GM12878 (cell line): Measurements from ENCODE around the gene NR3C1. TPM values are rescaled to one million over a fixed set of nuclear protein-coding genes. Genes with fewer than 3 reads are reported as not detected.
A peak's percentile ranks its signal among the peaks of the same experiment; 100 is the strongest.

ENCODE experiments used
- ATAC-seq: fragments of 200-7000 bp; cut with Tn5 transposase; 3 replicates; pipeline ENCODE4 v1.9.1; 2020; ENCODE audit warnings: mild to moderate bottlenecking, moderate library complexity
- BruUV-seq: library from RNA; stranded (reverse); fragments of 400-500 nt; replicated peaks from 2 replicates; lab custom pipeline; 2021; lab: Mats Ljungman, UMichigan
- CTCF ChIA-PET: fragments of 300-600 bp; sonication (Branson Sonifier 250); formaldehyde crosslinking; extraction: SDS; loops from one replicate; lab custom pipeline; 2021; ENCODE audit warnings: inconsistent platforms; lab: Yijun Ruan, JAX
- POLR2A ChIA-PET: fragments of 350-600 bp; formaldehyde crosslinking; extraction: SDS; loops from one replicate; lab custom pipeline; 2021; ENCODE audit warnings: inconsistent platforms; lab: Charles Lee
- RAD21 ChIA-PET: fragments of 300-600 bp; sonication (Branson Sonifier 250); formaldehyde crosslinking; loops from one replicate; lab custom pipeline; 2023; ENCODE audit warnings: antibody characterized with exemption; ENCODE audit not compliant: unreplicated experiment; lab: Charles Lee
- SMC1A ChIA-PET: fragments of 300-600 bp; sonication (Branson Sonifier 250); formaldehyde crosslinking; loops from one replicate; lab custom pipeline; 2023; ENCODE audit not compliant: unreplicated experiment, uncharacterized antibody; lab: Charles Lee
- DNase-seq: peaks from one replicate; pipeline ENCODE4 v3.0.0-alpha.2; 2011; ENCODE audit warnings: low read depth, low spot score
- FAIRE-seq: peaks from 3 replicates; lab custom pipeline; 2011; peaks lifted over from hg19 to GRCh38; lab: Jason Lieb, UNC
- H2AFZ ChIP-seq: 2 replicates; pipeline ENCODE4 v1.6.0; 2011; ENCODE audit warnings: low read depth, low read length, control low read depth; ENCODE audit not compliant: control insufficient read depth
- H3K27ac ChIP-seq: 2 replicates; pipeline ENCODE4 v1.5.1; 2011; ENCODE audit warnings: control low read depth; ENCODE audit not compliant: control insufficient read depth, insufficient read depth
- H3K27me3 ChIP-seq, 2 experiments: replicated peaks in 1 of 2; 2 replicates each; pipeline versions ENCODE4 v1.6.0 to v1.6.1; 2011; ENCODE audit warnings: low read length in 1 of 2; ENCODE audit not compliant: control insufficient read depth in 2 of 2, insufficient read depth in 2 of 2
- H3K36me3 ChIP-seq, 2 experiments: 2 replicates each; pipeline ENCODE4 v1.5.1; 2011; ENCODE audit warnings: low read length in 1 of 2; ENCODE audit not compliant: control insufficient read depth in 2 of 2, insufficient read depth in 2 of 2
- H3K4me1 ChIP-seq: 2 replicates; pipeline ENCODE4 v1.6.1; 2011; ENCODE audit warnings: mild to moderate bottlenecking, low read length, moderate library complexity, mixed read lengths; ENCODE audit not compliant: control insufficient read depth, insufficient read depth
- H3K4me2 ChIP-seq: 2 replicates; pipeline ENCODE4 v1.6.0; 2011; ENCODE audit warnings: control low read depth; ENCODE audit not compliant: control insufficient read depth, insufficient read depth
- H3K4me3 ChIP-seq: fragments of 200-600 bp; sonication (generic); 2 replicates; pipeline ENCODE4 v1.5.1; 2016
- H3K79me2 ChIP-seq: 2 replicates; pipeline ENCODE4 v1.6.0; 2011; ENCODE audit warnings: low read length; ENCODE audit not compliant: control insufficient read depth, insufficient read depth
- H3K9ac ChIP-seq: 2 replicates; pipeline ENCODE4 v1.8.0; 2011; ENCODE audit warnings: low read length, control low read depth, mixed read lengths; ENCODE audit not compliant: control insufficient read depth, insufficient read depth
- H3K9me3 ChIP-seq: replicated peaks from 3 replicates; pipeline ENCODE4 v1.5.1; 2011; ENCODE audit warnings: mild to moderate bottlenecking, low read length; ENCODE audit not compliant: control insufficient read depth, insufficient read depth
- H4K20me1 ChIP-seq: 2 replicates; pipeline ENCODE4 v1.6.0; 2011; ENCODE audit not compliant: control insufficient read depth, insufficient read depth
- FOXM1 ChIP-seq: IDR thresholded peaks from 2 replicates; pipeline ENCODE4 v1.6.1; 2012; ENCODE audit warnings: low read depth, mild to moderate bottlenecking, inconsistent platforms, low read length, moderate library complexity
- NR2F1 ChIP-seq: fragments of 450-650 bp; conservative IDR thresholded peaks from 2 replicates; pipeline ENCODE4 v1.6.1; 2017; ENCODE audit warnings: mild to moderate bottlenecking
- RFX5 ChIP-seq: IDR thresholded peaks from 2 replicates; pipeline ENCODE4 v1.6.1; 2011; ENCODE audit warnings: low read depth, low read length, improper control_type of control experiment
- ZNF24 ChIP-seq: fragments of 450-650 bp; IDR thresholded peaks from 2 replicates; pipeline ENCODE4 v1.6.1; 2017; ENCODE audit warnings: antibody characterized with exemption, mild to moderate bottlenecking
- WGBS: methylation state at CpG from one replicate; pipeline ENCODE4 v1.1.6; 2016; ENCODE audit warnings: low lambda C conversion rate; ENCODE audit not compliant: insufficient replicate concordance, insufficient coverage; ENCODE audit errors: missing lambda C conversion rate; 5-methylcytosine and 5-hydroxymethylcytosine counted together
- in situ Hi-C: fragments of 300-500 bp; cut with MboI; formaldehyde crosslinking; loops from 9 replicates; pipeline ENCODE4 v1.14.3; 2018; ENCODE audit warnings: mixed read lengths
- intact Hi-C: fragments of 100-400 bp; cut with micrococcal nuclease; formaldehyde crosslinking; loops from one replicate; pipeline ENCODE4 v1.14.2; 2022; ENCODE audit not compliant: unreplicated experiment
- polyA plus RNA-seq, 11 experiments: library from polyadenylated mRNA; depleted of rRNA in 4 of 11; unstranded in 6 of 11; stranded (reverse) in 5 of 11; fragments of >200 nt; fragmentation: Nextera tagmentation in 4 of 11; fragmentation: Illumina TruSeq in 1 of 11; extraction: Ambion mirVana in 4 of 11; extraction: Trizol in 1 of 11; gene quantifications; 1 replicate in 1 of 11; 2 replicates in 10 of 11; pipeline versions ENCODE4 v1.2.1 to v1.2.3, GENCODE V29; 2011 to 2016; ENCODE audit warnings: inconsistent platforms in 2 of 11, missing spikeins in 2 of 11, low read depth in 1 of 11
- total RNA-seq, 4 experiments: library from RNA; depleted of rRNA in 3 of 4; stranded (reverse); fragments of >200 nt in 3 of 4; fragmentation: Illumina TruSeq in 1 of 4; extraction: Trizol in 1 of 4; gene quantifications; 2 replicates each; pipeline versions ENCODE4 v1.2.1 to v1.2.3, GENCODE V29; 2013 to 2021
- TF ChIP-seq, protein P1 (sequence below): fragments of 450-650 bp; formaldehyde crosslinking; IDR thresholded peaks from 2 replicates; pipeline ENCODE4 v1.4.0; 2022; ENCODE audit warnings: mild to moderate bottlenecking, moderate library complexity
- TF ChIP-seq, protein P2 (sequence below): fragments of 450-650 bp; conservative IDR thresholded peaks from 2 replicates; pipeline ENCODE4 v1.6.1; 2017; ENCODE audit warnings: mild to moderate bottlenecking, moderate library complexity
- TF ChIP-seq, protein P3 (sequence below): fragments of 450-650 bp; IDR thresholded peaks from 2 replicates; pipeline ENCODE4 v1.6.1; 2017; ENCODE audit warnings: mild to moderate bottlenecking, moderate library complexity
- TF ChIP-seq, protein P4 (sequence below): fragments of 450-650 bp; IDR thresholded peaks from 2 replicates; pipeline ENCODE4 v1.6.1; 2016; ENCODE audit warnings: mild to moderate bottlenecking, moderate library complexity, borderline replicate concordance

The NR3C1 gene
- total and polyA plus RNA-seq, 10 of the 15 experiments (the other 5 are each of a cell fraction or from before 2014, with no cell fraction given): 49.7 to 141 (median 109) TPM

DNA sequence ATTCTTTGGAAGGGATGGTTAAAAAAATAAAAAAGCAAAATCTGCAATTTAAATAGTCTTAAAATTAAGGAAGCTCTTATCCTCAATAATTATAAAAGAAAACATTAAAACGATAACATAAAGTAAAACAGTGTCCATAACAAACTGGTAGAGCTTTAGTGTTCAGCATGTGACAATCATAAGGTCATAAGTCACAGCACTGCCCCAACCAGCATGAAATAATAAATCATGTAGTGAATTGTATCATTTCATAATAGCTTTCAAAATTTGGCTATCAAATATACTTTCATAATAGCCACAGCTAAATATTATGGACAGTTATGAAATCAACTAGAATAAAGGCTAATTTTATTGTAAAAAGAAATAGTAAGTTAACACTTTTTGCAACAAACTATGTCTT is 10.0 kb downstream of the NR3C1 start:
- CTCF ChIA-PET: interaction anchor here (0.5 to 2.3 kb wide), 9 partner anchors 32 to 380 kb away, joined by 3 to 8 read pairs (median 3); no protein-coding TSS in a partner anchor
- Histone ChIP-seq H3K4me3 (peak overlapping the region; percentile 54), H3K27me3 (no peaks in the 10 kb centered on the region), H3K9ac (peak overlapping the region; percentile 24; the same call in 1 of the 2 replicates), H3K9me3 (no peaks in the 10 kb centered on the region; the same call in 2 of the 3 replicates), H3K36me3 (peaks cover 1 to 8% of the 10 kb centered on the region in 2 experiments; a peak in 1 of 4 replicates), H3K79me2 (peaks cover 99% of the 10 kb centered on the region), H3K4me2 (peak overlapping the region; percentile 44; the same call in 1 of the 2 replicates), H3K4me1 (no peaks in the 10 kb centered on the region), H2AFZ (no peak overlapping the region), H3K27ac (peak overlapping the region; percentile 31; the same call in 1 of the 2 replicates), H4K20me1 (no peaks in the 10 kb centered on the region)
- RAD21 ChIA-PET: interaction anchor here (0.6 to 10.9 kb wide), 24 partner anchors 8 to 468 kb away, joined by 3 to 121 read pairs (median 4); partner anchors contain the start of gene NR3C1
- SMC1A ChIA-PET: interaction anchor here (0.6 to 9.1 kb wide), 27 partner anchors 11 to 435 kb away, joined by 3 to 70 read pairs (median 3); partner anchors contain the start of gene NR3C1
- no peak for FAIRE-seq
- no peak for DNase-seq
- intact Hi-C loops (no loop called here), in situ Hi-C loops (no loop called here)
- WGBS: 77% methylated on average over 1 of the region's 1 CpG
- POLR2A ChIA-PET: interaction anchor here (0.7 to 1.6 kb wide), 7 partner anchors 18 to 434 kb away, joined by 3 to 5 read pairs (median 3); no protein-coding TSS in a partner anchor
- ATAC-seq: peak; percentile 35
- no TSS peak for BruUV-seq
- TF ChIP-seq, protein P1, sequence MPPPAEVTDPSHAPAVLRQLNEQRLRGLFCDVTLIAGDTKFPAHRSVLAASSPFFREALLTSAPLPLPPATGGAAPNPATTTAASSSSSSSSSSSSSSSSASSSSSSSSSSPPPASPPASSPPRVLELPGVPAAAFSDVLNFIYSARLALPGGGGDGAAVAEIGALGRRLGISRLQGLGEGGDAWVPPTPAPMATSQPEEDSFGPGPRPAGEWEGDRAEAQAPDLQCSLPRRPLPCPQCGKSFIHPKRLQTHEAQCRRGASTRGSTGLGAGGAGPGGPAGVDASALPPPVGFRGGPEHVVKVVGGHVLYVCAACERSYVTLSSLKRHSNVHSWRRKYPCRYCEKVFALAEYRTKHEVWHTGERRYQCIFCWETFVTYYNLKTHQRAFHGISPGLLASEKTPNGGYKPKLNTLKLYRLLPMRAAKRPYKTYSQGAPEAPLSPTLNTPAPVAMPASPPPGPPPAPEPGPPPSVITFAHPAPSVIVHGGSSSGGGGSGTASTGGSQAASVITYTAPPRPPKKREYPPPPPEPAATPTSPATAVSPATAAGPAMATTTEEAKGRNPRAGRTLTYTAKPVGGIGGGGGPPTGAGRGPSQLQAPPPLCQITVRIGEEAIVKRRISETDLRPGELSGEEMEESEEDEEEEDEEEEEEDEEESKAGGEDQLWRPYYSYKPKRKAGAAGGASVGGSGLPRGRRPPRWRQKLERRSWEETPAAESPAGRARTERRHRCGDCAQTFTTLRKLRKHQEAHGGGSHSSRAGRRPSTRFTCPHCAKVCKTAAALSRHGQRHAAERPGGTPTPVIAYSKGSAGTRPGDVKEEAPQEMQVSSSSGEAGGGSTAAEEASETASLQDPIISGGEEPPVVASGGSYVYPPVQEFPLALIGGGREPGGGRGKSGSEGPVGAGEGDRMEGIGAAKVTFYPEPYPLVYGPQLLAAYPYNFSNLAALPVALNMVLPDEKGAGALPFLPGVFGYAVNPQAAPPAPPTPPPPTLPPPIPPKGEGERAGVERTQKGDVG (CRISPR knock-in tag): no peak
- TF ChIP-seq ZNF24 (no peak), NR2F1 (peak; percentile 63), RFX5 (no peak), FOXM1 (no peak)
- TF ChIP-seq, protein P2, sequence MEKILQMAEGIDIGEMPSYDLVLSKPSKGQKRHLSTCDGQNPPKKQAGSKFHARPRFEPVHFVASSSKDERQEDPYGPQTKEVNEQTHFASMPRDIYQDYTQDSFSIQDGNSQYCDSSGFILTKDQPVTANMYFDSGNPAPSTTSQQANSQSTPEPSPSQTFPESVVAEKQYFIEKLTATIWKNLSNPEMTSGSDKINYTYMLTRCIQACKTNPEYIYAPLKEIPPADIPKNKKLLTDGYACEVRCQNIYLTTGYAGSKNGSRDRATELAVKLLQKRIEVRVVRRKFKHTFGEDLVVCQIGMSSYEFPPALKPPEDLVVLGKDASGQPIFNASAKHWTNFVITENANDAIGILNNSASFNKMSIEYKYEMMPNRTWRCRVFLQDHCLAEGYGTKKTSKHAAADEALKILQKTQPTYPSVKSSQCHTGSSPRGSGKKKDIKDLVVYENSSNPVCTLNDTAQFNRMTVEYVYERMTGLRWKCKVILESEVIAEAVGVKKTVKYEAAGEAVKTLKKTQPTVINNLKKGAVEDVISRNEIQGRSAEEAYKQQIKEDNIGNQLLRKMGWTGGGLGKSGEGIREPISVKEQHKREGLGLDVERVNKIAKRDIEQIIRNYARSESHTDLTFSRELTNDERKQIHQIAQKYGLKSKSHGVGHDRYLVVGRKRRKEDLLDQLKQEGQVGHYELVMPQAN: no peak
- TF ChIP-seq, protein P3, sequence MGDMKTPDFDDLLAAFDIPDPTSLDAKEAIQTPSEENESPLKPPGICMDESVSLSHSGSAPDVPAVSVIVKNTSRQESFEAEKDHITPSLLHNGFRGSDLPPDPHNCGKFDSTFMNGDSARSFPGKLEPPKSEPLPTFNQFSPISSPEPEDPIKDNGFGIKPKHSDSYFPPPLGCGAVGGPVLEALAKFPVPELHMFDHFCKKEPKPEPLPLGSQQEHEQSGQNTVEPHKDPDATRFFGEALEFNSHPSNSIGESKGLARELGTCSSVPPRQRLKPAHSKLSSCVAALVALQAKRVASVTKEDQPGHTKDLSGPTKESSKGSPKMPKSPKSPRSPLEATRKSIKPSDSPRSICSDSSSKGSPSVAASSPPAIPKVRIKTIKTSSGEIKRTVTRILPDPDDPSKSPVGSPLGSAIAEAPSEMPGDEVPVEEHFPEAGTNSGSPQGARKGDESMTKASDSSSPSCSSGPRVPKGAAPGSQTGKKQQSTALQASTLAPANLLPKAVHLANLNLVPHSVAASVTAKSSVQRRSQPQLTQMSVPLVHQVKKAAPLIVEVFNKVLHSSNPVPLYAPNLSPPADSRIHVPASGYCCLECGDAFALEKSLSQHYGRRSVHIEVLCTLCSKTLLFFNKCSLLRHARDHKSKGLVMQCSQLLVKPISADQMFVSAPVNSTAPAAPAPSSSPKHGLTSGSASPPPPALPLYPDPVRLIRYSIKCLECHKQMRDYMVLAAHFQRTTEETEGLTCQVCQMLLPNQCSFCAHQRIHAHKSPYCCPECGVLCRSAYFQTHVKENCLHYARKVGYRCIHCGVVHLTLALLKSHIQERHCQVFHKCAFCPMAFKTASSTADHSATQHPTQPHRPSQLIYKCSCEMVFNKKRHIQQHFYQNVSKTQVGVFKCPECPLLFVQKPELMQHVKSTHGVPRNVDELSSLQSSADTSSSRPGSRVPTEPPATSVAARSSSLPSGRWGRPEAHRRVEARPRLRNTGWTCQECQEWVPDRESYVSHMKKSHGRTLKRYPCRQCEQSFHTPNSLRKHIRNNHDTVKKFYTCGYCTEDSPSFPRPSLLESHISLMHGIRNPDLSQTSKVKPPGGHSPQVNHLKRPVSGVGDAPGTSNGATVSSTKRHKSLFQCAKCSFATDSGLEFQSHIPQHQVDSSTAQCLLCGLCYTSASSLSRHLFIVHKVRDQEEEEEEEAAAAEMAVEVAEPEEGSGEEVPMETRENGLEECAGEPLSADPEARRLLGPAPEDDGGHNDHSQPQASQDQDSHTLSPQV: no peak
- TF ChIP-seq, protein P4, sequence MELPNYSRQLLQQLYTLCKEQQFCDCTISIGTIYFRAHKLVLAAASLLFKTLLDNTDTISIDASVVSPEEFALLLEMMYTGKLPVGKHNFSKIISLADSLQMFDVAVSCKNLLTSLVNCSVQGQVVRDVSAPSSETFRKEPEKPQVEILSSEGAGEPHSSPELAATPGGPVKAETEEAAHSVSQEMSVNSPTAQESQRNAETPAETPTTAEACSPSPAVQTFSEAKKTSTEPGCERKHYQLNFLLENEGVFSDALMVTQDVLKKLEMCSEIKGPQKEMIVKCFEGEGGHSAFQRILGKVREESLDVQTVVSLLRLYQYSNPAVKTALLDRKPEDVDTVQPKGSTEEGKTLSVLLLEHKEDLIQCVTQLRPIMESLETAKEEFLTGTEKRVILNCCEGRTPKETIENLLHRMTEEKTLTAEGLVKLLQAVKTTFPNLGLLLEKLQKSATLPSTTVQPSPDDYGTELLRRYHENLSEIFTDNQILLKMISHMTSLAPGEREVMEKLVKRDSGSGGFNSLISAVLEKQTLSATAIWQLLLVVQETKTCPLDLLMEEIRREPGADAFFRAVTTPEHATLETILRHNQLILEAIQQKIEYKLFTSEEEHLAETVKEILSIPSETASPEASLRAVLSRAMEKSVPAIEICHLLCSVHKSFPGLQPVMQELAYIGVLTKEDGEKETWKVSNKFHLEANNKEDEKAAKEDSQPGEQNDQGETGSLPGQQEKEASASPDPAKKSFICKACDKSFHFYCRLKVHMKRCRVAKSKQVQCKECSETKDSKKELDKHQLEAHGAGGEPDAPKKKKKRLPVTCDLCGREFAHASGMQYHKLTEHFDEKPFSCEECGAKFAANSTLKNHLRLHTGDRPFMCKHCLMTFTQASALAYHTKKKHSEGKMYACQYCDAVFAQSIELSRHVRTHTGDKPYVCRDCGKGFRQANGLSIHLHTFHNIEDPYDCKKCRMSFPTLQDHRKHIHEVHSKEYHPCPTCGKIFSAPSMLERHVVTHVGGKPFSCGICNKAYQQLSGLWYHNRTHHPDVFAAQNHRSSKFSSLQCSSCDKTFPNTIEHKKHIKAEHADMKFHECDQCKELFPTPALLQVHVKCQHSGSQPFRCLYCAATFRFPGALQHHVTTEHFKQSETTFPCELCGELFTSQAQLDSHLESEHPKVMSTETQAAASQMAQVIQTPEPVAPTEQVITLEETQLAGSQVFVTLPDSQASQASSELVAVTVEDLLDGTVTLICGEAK: no peak
